Loucy (cell line): ENCODE measurements around the gene RIMBP2.

ENCODE experiments used
- H2AFZ ChIP-seq: fragments of 200-600 bp; sonication (generic); 2 replicates; pipeline ENCODE4 v1.6.0; 2016; ENCODE audit warnings: antibody characterized with exemption, mild to moderate bottlenecking, low read length, moderate library complexity
- H3F3A ChIP-seq: fragments of 200-600 bp; 2 replicates; pipeline ENCODE4 v1.6.0; 2016; ENCODE audit warnings: antibody characterized with exemption, low read depth, mild to moderate bottlenecking
- H3K27me3 ChIP-seq: fragments of 200-600 bp; sonication (generic); 2 replicates; pipeline ENCODE4 v1.6.1; 2014; ENCODE audit warnings: low read length, mild to moderate bottlenecking; ENCODE audit not compliant: insufficient read depth, poor library complexity, severe bottlenecking
- H3K36me3 ChIP-seq: fragments of 200-600 bp; sonication (generic); 2 replicates; pipeline ENCODE4 v1.6.1; 2016; ENCODE audit warnings: low read length; ENCODE audit not compliant: insufficient read depth
- H3K4me1 ChIP-seq: fragments of 200-600 bp; sonication (generic); 2 replicates; pipeline ENCODE4 v1.5.1; 2014; ENCODE audit warnings: low read length, mild to moderate bottlenecking; ENCODE audit not compliant: insufficient read depth, poor library complexity, severe bottlenecking
- H3K4me2 ChIP-seq: fragments of 200-600 bp; sonication (generic); 2 replicates; pipeline ENCODE4 v1.6.0; 2014; ENCODE audit warnings: antibody characterized with exemption, low read length, low read depth, mild to moderate bottlenecking; ENCODE audit not compliant: poor library complexity, severe bottlenecking
- H3K4me3 ChIP-seq: fragments of 200-600 bp; sonication (generic); 2 replicates; pipeline ENCODE4 v1.5.1; 2014; ENCODE audit warnings: low read length, mild to moderate bottlenecking, mixed read lengths; ENCODE audit not compliant: poor library complexity, severe bottlenecking
- H3K79me2 ChIP-seq: fragments of 200-600 bp; sonication (generic); 2 replicates; pipeline ENCODE4 v1.6.1; 2014; ENCODE audit warnings: low read length; ENCODE audit not compliant: insufficient read depth
- H3K9ac ChIP-seq: fragments of 200-600 bp; sonication (generic); 2 replicates; pipeline ENCODE4 v1.6.0; 2014; ENCODE audit warnings: mild to moderate bottlenecking, low read depth, low read length, moderate library complexity; ENCODE audit not compliant: poor library complexity, severe bottlenecking
- H3K9me2 ChIP-seq: fragments of 200-600 bp; sonication (generic); replicated peaks from 2 replicates; pipeline ENCODE4 v1.6.1; 2016; ENCODE audit warnings: low read depth, low read length, mixed read lengths
- H3K9me3 ChIP-seq: fragments of 200-600 bp; sonication (generic); 2 replicates; pipeline ENCODE4 v1.6.1; 2014; ENCODE audit warnings: mild to moderate bottlenecking, antibody characterized with exemption, low read length, low read depth; ENCODE audit not compliant: insufficient read depth
- H4K20me1 ChIP-seq: fragments of 200-600 bp; sonication (generic); 2 replicates; pipeline ENCODE4 v1.6.0; 2014; ENCODE audit warnings: antibody characterized with exemption, low read length, mild to moderate bottlenecking; ENCODE audit not compliant: insufficient read depth, poor library complexity, severe bottlenecking
- EZH2phosphoT487 ChIP-seq: fragments of 200-600 bp; IDR thresholded peaks from 2 replicates; pipeline ENCODE4 v1.6.1; 2018; ENCODE audit warnings: antibody characterized with exemption, mild to moderate bottlenecking, moderate library complexity, borderline replicate concordance
- TF ChIP-seq, protein P1 (sequence below): fragments of 200-600 bp; sonication (generic); conservative IDR thresholded peaks from 2 replicates; pipeline ENCODE4 v1.5.1; 2014; ENCODE audit warnings: mild to moderate bottlenecking, antibody characterized with exemption, low read length

RIMBP2 gene

DNA sequence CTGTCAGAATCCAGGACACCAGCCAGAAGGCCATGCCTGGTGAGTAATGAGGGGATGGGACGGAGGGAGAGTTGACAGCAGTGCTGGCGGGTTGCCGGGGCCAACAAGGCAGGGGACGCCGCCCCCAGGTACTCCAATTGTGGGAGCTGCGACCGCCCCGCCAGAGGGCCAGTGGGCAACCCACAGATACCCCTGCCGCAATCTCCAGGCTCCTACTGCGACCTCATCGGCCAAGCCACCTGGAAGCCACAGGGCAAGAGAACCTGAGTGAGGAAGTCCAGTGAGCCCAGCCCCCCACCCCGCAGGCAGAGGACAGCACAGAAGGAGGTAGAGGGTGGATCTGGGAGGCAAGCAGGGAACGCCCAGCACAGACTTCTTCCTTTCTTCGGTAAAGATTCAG is 103.0 kb downstream of the RIMBP2 start:
- no peaks in the 10 kb centered on the region for H3K4me1 ChIP-seq
- no peak overlapping the region for H2AFZ ChIP-seq
- H3K36me3 ChIP-seq, result no peaks in the 10 kb centered on the region
- H4K20me1 ChIP-seq, result no peaks in the 10 kb centered on the region
- H3K9ac ChIP-seq, result no peak overlapping the region
- peaks cover 3% of the 10 kb centered on the region; the same call in 1 of the 2 replicates for H3K9me3 ChIP-seq
- H3K79me2 ChIP-seq, result no peaks in the 10 kb centered on the region
- H3F3A ChIP-seq, result no peaks in the 10 kb centered on the region
- TF ChIP-seq, protein P1, sequence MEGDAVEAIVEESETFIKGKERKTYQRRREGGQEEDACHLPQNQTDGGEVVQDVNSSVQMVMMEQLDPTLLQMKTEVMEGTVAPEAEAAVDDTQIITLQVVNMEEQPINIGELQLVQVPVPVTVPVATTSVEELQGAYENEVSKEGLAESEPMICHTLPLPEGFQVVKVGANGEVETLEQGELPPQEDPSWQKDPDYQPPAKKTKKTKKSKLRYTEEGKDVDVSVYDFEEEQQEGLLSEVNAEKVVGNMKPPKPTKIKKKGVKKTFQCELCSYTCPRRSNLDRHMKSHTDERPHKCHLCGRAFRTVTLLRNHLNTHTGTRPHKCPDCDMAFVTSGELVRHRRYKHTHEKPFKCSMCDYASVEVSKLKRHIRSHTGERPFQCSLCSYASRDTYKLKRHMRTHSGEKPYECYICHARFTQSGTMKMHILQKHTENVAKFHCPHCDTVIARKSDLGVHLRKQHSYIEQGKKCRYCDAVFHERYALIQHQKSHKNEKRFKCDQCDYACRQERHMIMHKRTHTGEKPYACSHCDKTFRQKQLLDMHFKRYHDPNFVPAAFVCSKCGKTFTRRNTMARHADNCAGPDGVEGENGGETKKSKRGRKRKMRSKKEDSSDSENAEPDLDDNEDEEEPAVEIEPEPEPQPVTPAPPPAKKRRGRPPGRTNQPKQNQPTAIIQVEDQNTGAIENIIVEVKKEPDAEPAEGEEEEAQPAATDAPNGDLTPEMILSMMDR, result no peak
- no peak for TF ChIP-seq EZH2phosphoT487
- H3K4me2 ChIP-seq, result no peak overlapping the region
- H3K4me3 ChIP-seq, result no peak overlapping the region
- H3K9me2 ChIP-seq, result no peaks in the 10 kb centered on the region
- no peaks in the 10 kb centered on the region for H3K27me3 ChIP-seq

DNA sequence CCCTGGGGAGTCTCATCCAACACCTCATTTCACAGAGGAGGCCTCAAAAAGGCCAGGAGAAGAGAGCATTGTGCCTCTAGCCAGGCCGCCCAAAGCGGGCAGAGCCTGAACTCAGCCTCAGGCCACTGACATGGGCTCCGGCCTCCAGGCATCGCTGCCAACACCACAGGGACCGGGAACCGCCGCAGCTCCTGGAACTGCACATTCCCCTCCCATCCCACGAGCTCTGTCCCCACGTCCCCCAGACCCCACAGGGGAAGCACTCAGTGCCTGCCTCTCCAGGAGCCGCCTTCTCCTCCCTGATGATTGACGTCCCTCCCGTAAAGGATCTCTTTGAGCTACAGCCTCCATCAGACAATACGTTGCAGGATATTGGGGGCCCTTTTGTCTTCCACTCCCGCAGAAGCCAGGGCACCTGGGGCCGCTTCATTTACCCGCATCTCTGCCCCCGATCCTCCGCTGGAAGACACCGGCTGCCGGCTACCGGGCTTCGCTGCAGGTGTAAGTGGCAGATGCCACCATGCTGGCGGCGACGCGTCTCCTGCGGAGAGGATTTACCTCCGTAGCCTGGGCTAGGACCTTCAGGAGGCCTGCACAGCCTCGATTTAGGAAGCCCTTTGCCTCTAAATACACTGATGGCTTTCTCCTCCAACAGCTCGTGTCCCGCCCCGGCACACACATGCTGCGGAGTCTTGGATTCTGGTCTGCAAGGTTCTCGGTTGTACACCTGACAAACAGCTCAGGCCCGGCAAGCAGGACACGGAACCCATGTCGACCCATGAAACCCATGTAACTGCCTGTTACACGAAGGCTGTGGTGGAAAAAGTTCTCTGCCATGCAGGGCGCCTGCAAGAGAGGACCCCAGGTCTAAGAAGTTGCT is 104.8 kb downstream of the RIMBP2 start:
- H3K9ac ChIP-seq, result no peak overlapping the region
- no peak overlapping the region for H3K4me3 ChIP-seq
- H3F3A ChIP-seq, result no peaks in the 10 kb centered on the region
- no peaks in the 10 kb centered on the region for H3K79me2 ChIP-seq
- TF ChIP-seq, protein P1, result no peak
- no peak for TF ChIP-seq EZH2phosphoT487
- no peaks in the 10 kb centered on the region for H4K20me1 ChIP-seq
- no peaks in the 10 kb centered on the region for H3K36me3 ChIP-seq
- no peak overlapping the region for H3K4me2 ChIP-seq
- no peak overlapping the region for H2AFZ ChIP-seq
- no peaks in the 10 kb centered on the region for H3K9me2 ChIP-seq
- peaks cover 3% of the 10 kb centered on the region; the same call in 1 of the 2 replicates for H3K9me3 ChIP-seq
- H3K27me3 ChIP-seq, result no peaks in the 10 kb centered on the region
- no peaks in the 10 kb centered on the region for H3K4me1 ChIP-seq

DNA sequence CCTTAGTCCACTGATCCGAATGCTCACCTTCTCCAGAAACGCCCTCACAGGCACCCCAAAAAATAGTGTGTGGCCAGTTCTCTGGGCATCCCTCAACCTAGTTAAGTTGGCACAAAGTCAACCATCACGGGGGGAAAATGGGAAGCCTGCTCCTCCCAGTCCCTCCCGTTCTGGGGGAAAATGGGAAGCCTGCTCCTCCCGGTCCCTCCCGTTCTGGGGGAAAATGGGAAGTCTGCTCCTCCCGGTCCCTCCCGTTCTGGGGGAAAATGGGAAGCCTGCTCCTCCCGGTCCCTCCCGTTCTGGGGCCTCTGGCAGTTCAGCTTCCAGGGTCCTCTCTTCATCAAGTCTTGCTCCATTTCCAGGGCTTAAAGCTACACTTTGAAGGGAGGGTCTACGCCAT is 106.1 kb downstream of the RIMBP2 start:
- H3K36me3 ChIP-seq, result no peaks in the 10 kb centered on the region
- no peaks in the 10 kb centered on the region for H3K4me1 ChIP-seq
- no peak overlapping the region for H3K4me3 ChIP-seq
- no peak overlapping the region for H2AFZ ChIP-seq
- TF ChIP-seq, protein P1, result no peak
- TF ChIP-seq EZH2phosphoT487, result no peak
- H3K9me2 ChIP-seq, result no peaks in the 10 kb centered on the region
- H3K27me3 ChIP-seq, result no peaks in the 10 kb centered on the region
- no peak overlapping the region for H3K4me2 ChIP-seq
- H3K79me2 ChIP-seq, result no peaks in the 10 kb centered on the region
- peaks cover 3% of the 10 kb centered on the region; the same call in 1 of the 2 replicates for H3K9me3 ChIP-seq
- no peak overlapping the region for H3K9ac ChIP-seq
- no peaks in the 10 kb centered on the region for H4K20me1 ChIP-seq
- H3F3A ChIP-seq, result no peaks in the 10 kb centered on the region
